PC-3 (cell line): Measurements from ENCODE around the gene SLC34A3. TPM values are rescaled to one million over a fixed set of nuclear protein-coding genes. Genes with fewer than 3 reads are reported as not detected.

Experiments used
- ATAC-seq: fragments of 200-7000 bp; cut with Tn5 transposase; 2 replicates; pipeline ENCODE4 v1.9.1; 2020; ENCODE audit warnings: mild to moderate bottlenecking, moderate library complexity
- BruUV-seq: library from RNA; stranded (reverse); fragments of 400-500 nt; replicated peaks from 2 replicates; lab custom pipeline; 2021; lab: Mats Ljungman, UMichigan
- CTCF ChIA-PET: fragments of 300-600 bp; sonication (Branson Sonifier 250); formaldehyde crosslinking; loops from one replicate; lab custom pipeline; 2022; ENCODE audit warnings: antibody characterized with exemption; lab: Charles Lee
- POLR2A ChIA-PET: fragments of 300-600 bp; sonication (Branson Sonifier 250); formaldehyde crosslinking; loops from one replicate; lab custom pipeline; 2022; ENCODE audit warnings: antibody characterized with exemption; ENCODE audit not compliant: unreplicated experiment; lab: Charles Lee
- DNase-seq: peaks from one replicate; pipeline ENCODE4 v3.0.0-alpha.2; 2015
- H2AFZ ChIP-seq: fragments of 300-600 bp; sonication (generic); 2 replicates; pipeline ENCODE4 v1.6.0; 2016; ENCODE audit warnings: antibody characterized with exemption, low read length
- H3F3A ChIP-seq: fragments of 300-600 bp; sonication (generic); one replicate; pipeline ENCODE4 v1.6.0; 2017; ENCODE audit warnings: antibody characterized with exemption, low read length, control low read depth, mild to moderate bottlenecking; ENCODE audit not compliant: unreplicated experiment
- H3K27ac ChIP-seq: fragments of 300-600 bp; sonication (generic); 2 replicates; pipeline ENCODE4 v1.5.1; 2016; ENCODE audit warnings: mild to moderate bottlenecking, low read length
- H3K27me3 ChIP-seq: fragments of 300-600 bp; sonication (generic); 2 replicates; pipeline ENCODE4 v1.6.1; 2016; ENCODE audit warnings: low read length, mixed read lengths
- H3K36me3 ChIP-seq: fragments of 300-600 bp; sonication (generic); 2 replicates; pipeline ENCODE4 v1.6.1; 2016; ENCODE audit warnings: low read depth, mixed run types, low read length, mixed read lengths
- H3K4me1 ChIP-seq: fragments of 300-600 bp; sonication (generic); 2 replicates; pipeline ENCODE4 v1.5.1; 2016; ENCODE audit warnings: low read length; ENCODE audit not compliant: insufficient read depth
- H3K4me2 ChIP-seq: fragments of 300-600 bp; sonication (generic); 2 replicates; pipeline ENCODE4 v1.6.0; 2016; ENCODE audit warnings: low read length
- H3K4me3 ChIP-seq: fragments of 300-600 bp; sonication (generic); 2 replicates; pipeline ENCODE4 v1.5.1; 2016; ENCODE audit warnings: mild to moderate bottlenecking, low read length, mixed read lengths
- H3K79me2 ChIP-seq: fragments of 300-600 bp; sonication (generic); 2 replicates; pipeline ENCODE4 v1.6.1; 2017; ENCODE audit warnings: low read length, mixed read lengths
- H3K9ac ChIP-seq: fragments of 300-600 bp; sonication (generic); 2 replicates; pipeline ENCODE4 v1.6.0; 2016; ENCODE audit warnings: mild to moderate bottlenecking, low read length
- H3K9me2 ChIP-seq: fragments of 300-600 bp; sonication (generic); replicated peaks from 2 replicates; pipeline ENCODE4 v1.6.1; 2016; ENCODE audit warnings: mixed run types, low read length, mixed read lengths
- H3K9me3 ChIP-seq: fragments of 300-600 bp; sonication (generic); 2 replicates; pipeline ENCODE4 v1.6.1; 2016; ENCODE audit warnings: low read length, mixed read lengths
- H4K20me1 ChIP-seq: fragments of 300-600 bp; sonication (generic); 2 replicates; pipeline ENCODE4 v1.6.1; 2016; ENCODE audit warnings: low read length, mixed read lengths
- EZH2 ChIP-seq: fragments of 300-600 bp; sonication (generic); IDR thresholded peaks from one replicate; pipeline ENCODE4 v1.6.1; 2017; ENCODE audit warnings: antibody characterized with exemption, mild to moderate bottlenecking, low read length; ENCODE audit not compliant: unreplicated experiment
- EZH2phosphoT487 ChIP-seq: fragments of 300-600 bp; sonication (generic); IDR thresholded peaks from 2 replicates; pipeline ENCODE4 v1.6.1; 2018; ENCODE audit warnings: mild to moderate bottlenecking, antibody characterized with exemption, low read length, borderline replicate concordance
- intact Hi-C: fragments of 100-400 bp; cut with micrococcal nuclease; formaldehyde crosslinking; loops from 2 replicates; pipeline ENCODE4 v1.9.0; 2023
- total RNA-seq: library from RNA; depleted of rRNA; stranded (reverse); fragments of >200 nt; gene quantifications from 2 replicates; pipeline ENCODE4 v1.2.3, GENCODE V29; 2014
- TF ChIP-seq, protein P1 (sequence below): fragments of 300-600 bp; sonication (generic); conservative IDR thresholded peaks from 2 replicates; pipeline ENCODE4 v1.5.1; 2017; ENCODE audit warnings: antibody characterized with exemption, low read depth, mild to moderate bottlenecking, low read length

SLC34A3 gene
- total RNA-seq, 1 experiment from 2014 or later = 1.5 TPM

DNA sequence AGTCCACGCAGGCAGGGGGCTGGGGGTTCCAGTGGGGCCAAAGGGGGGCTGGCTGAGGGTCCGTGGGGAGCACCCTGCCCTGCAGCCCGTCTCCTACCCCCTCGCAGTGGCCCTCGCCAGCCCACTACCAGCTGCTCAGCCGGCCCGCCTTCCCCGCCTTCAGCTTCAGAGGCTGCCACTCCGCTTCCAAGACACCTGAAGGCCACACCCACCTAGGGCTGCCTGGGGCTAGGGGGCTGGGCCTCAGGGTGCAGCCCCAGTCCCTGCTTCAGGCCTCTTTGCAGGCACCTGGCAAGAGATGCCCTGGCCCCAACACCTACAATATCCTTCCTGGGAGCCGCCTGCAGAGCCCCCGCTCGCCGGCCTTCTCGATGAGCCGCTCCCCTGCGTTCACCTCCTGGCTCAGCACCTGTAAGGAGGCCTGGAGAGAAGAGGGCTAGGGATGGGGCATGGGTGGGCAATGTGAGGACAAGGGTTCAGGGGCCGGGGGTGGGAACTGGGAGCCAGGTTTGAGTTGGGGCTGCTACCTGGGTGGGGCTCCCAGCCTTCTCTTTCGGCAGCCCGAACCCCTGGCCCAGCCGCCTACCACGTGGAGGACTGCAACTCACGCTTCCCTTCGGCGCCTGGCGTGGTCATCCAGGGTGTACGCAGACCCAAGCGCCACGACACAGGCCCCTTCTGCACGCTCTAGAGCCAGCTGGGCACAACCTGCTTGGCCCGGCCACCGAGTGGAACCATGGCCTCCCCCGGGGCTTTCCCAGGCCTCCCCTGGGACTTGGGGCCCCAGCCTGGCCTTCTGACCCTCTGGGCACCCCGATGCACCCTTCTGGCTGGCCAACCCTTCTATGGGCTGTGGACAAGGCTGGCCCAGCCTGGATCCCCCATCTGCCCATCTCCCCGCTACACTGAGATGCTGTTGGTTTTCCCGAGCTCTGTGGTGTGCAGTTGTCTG, 22.1 kb downstream of the SLC34A3 start:
- Histone ChIP-seq H3K9me2 (no peaks in the 10 kb centered on the region), H3K9me3 (no peaks in the 10 kb centered on the region), H3K4me1 (peaks cover 15% of the 10 kb centered on the region; the same call in 1 of the 2 replicates), H3K79me2 (peaks cover 18% of the 10 kb centered on the region), H2AFZ (no peak overlapping the region), H3K9ac (no peak overlapping the region), H3K36me3 (no peaks in the 10 kb centered on the region), H3K27ac (no peak overlapping the region), H3K4me3 (no peak overlapping the region), H3K4me2 (no peak overlapping the region), H3K27me3 (no peaks in the 10 kb centered on the region), H3F3A (no peaks in the 10 kb centered on the region), H4K20me1 (no peaks in the 10 kb centered on the region)
- intact Hi-C loops = no loop called here
- ChIA-PET CTCF (no interaction called here), POLR2A (no interaction called here)
- BruUV-seq = no TSS peak
- TF ChIP-seq, protein P1, sequence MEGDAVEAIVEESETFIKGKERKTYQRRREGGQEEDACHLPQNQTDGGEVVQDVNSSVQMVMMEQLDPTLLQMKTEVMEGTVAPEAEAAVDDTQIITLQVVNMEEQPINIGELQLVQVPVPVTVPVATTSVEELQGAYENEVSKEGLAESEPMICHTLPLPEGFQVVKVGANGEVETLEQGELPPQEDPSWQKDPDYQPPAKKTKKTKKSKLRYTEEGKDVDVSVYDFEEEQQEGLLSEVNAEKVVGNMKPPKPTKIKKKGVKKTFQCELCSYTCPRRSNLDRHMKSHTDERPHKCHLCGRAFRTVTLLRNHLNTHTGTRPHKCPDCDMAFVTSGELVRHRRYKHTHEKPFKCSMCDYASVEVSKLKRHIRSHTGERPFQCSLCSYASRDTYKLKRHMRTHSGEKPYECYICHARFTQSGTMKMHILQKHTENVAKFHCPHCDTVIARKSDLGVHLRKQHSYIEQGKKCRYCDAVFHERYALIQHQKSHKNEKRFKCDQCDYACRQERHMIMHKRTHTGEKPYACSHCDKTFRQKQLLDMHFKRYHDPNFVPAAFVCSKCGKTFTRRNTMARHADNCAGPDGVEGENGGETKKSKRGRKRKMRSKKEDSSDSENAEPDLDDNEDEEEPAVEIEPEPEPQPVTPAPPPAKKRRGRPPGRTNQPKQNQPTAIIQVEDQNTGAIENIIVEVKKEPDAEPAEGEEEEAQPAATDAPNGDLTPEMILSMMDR = no peak
- TF ChIP-seq EZH2 (no peak), EZH2phosphoT487 (no peak)
- DNase-seq (no peak), ATAC-seq (no peak)

GRCh38 chr9:137253717-137254623, 23.3 kb downstream of the SLC34A3 start:
- peaks cover 18% of the 10 kb centered on the region for H3K79me2 ChIP-seq
- H3K36me3 ChIP-seq = no peaks in the 10 kb centered on the region; the same call in 1 of the 2 replicates
- no peaks in the 10 kb centered on the region for H4K20me1 ChIP-seq
- H3F3A ChIP-seq = no peaks in the 10 kb centered on the region
- H3K4me2 ChIP-seq = peak overlapping the region; percentile 91
- TF ChIP-seq, protein P1 = no peak
- TF ChIP-seq EZH2 (no peak), EZH2phosphoT487 (no peak)
- POLR2A ChIA-PET = interaction anchor here (1.2 kb wide), 1 partner anchor 13 kb away, joined by 10 read pairs; the partner anchor contains the start of gene TUBB4B
- peaks cover 15% of the 10 kb centered on the region; the same call in 1 of the 2 replicates for H3K4me1 ChIP-seq
- intact Hi-C loops = no loop called here
- CTCF ChIA-PET = interaction anchor here (0.5 to 1.2 kb wide), 2 partner anchors 17 to 814 kb away, joined by 4 to 7 read pairs; no protein-coding TSS in a partner anchor
- ATAC-seq = peak; percentile 7
- DNase-seq = no peak
- peak overlapping the region; percentile 79 for H3K9ac ChIP-seq
- H2AFZ ChIP-seq = peak overlapping the region; percentile 82; the same call in 1 of the 2 replicates
- H3K9me3 ChIP-seq = no peaks in the 10 kb centered on the region
- H3K27ac ChIP-seq = no peak overlapping the region
- H3K9me2 ChIP-seq = no peaks in the 10 kb centered on the region
- H3K27me3 ChIP-seq = no peaks in the 10 kb centered on the region
- peak overlapping the region; percentile 93 for H3K4me3 ChIP-seq
- TSS peak; percentile 36 for BruUV-seq
